Measurements from ENCODE around the gene RPL19.

RPL19 gene

GRCh38 chr17:39208893-39209292 lies 8.8 kb downstream of the RPL19 start:
- H3K9ac ChIP-seq (ENCODE audit: low read length in 5 of 5) = no peak overlapping the region
- no peak overlapping the region for H3K27ac ChIP-seq (ENCODE audit: low read depth, low read length)
- no peaks in the 10 kb centered on the region for H3K9me3 ChIP-seq (ENCODE audit: control insufficient read depth in 5 of 5, low read length in 5 of 5)
- peaks cover 2 to 35% (median 32%) of the 10 kb centered on the region in 5 donors for H3K4me1 ChIP-seq (ENCODE audit: control insufficient read depth in 5 of 5, insufficient read depth in 5 of 5, low read length in 5 of 5)
- H3K36me3 ChIP-seq (ENCODE audit: control insufficient read depth in 5 of 5, insufficient read depth in 5 of 5, low read length in 5 of 5) = peaks cover 7 to 17% (median 14%) of the 10 kb centered on the region in 5 donors
- H3K27me3 ChIP-seq (ENCODE audit: control insufficient read depth in 5 of 5, insufficient read depth in 4 of 5, low read length in 5 of 5) = peaks cover 0 to 23% (median 10%) of the 10 kb centered on the region in 5 donors
- peak overlapping the region in 1 of 5 donors; percentile 57 for H3K4me3 ChIP-seq (ENCODE audit: low read depth in 1 of 5, low read length in 5 of 5)

- Histone ChIP-seq H3K9ac (ENCODE audit: low read length in 5 of 5) (peak overlapping the region in 3 of 5 donors; percentile 23 to 45 (median 40)), H3K27me3 (ENCODE audit: control insufficient read depth in 5 of 5, insufficient read depth in 4 of 5, low read length in 5 of 5) (peaks cover 0 to 23% (median 13%) of the 10 kb centered on the region in 5 donors), H3K4me1 (ENCODE audit: control insufficient read depth in 5 of 5, insufficient read depth in 5 of 5, low read length in 5 of 5) (peaks cover 2 to 35% (median 32%) of the 10 kb centered on the region in 5 donors), H3K27ac (ENCODE audit: low read depth, low read length) (no peak overlapping the region), H3K4me3 (ENCODE audit: low read depth in 1 of 5, low read length in 5 of 5) (peak overlapping the region in 3 of 5 donors; percentile 44 to 57 (median 50)), H3K9me3 (ENCODE audit: control insufficient read depth in 5 of 5, low read length in 5 of 5) (no peaks in the 10 kb centered on the region), H3K36me3 (ENCODE audit: control insufficient read depth in 5 of 5, insufficient read depth in 5 of 5, low read length in 5 of 5) (peaks cover 3 to 11% (median 8%) of the 10 kb centered on the region in 5 donors)
Measured at GRCh38 chr17:39209317-39210092, 9.4 kb downstream of the RPL19 start.

- no peak overlapping the region for H3K27ac ChIP-seq (ENCODE audit: low read depth, low read length)
- peaks cover 2 to 35% (median 32%) of the 10 kb centered on the region in 5 donors for H3K4me1 ChIP-seq (ENCODE audit: control insufficient read depth in 5 of 5, insufficient read depth in 5 of 5, low read length in 5 of 5)
- H3K9ac ChIP-seq (ENCODE audit: low read length in 5 of 5) = peak overlapping the region in 2 of 5 donors; percentile 23 to 45
- H3K4me3 ChIP-seq (ENCODE audit: low read depth in 1 of 5, low read length in 5 of 5) = peak overlapping the region in 3 of 5 donors; percentile 44 to 57 (median 50)
- no peaks in the 10 kb centered on the region for H3K9me3 ChIP-seq (ENCODE audit: control insufficient read depth in 5 of 5, low read length in 5 of 5)
- H3K36me3 ChIP-seq (ENCODE audit: control insufficient read depth in 5 of 5, insufficient read depth in 5 of 5, low read length in 5 of 5) = peaks cover 1 to 6% (median 2%) of the 10 kb centered on the region in 5 donors
- H3K27me3 ChIP-seq (ENCODE audit: control insufficient read depth in 5 of 5, insufficient read depth in 4 of 5, low read length in 5 of 5) = peaks cover 0 to 23% (median 17%) of the 10 kb centered on the region in 5 donors
Measured at GRCh38 chr17:39210093-39210434, 10.0 kb downstream of the RPL19 start.

GRCh38 chr17:39212195-39212810 lies 12.2 kb downstream of the RPL19 start:
- peaks cover 0 to 32% (median 22%) of the 10 kb centered on the region in 5 donors for H3K27me3 ChIP-seq (ENCODE audit: control insufficient read depth in 5 of 5, insufficient read depth in 4 of 5, low read length in 5 of 5)
- H3K4me3 ChIP-seq (ENCODE audit: low read depth in 1 of 5, low read length in 5 of 5) = no peak overlapping the region
- no peaks in the 10 kb centered on the region for H3K9me3 ChIP-seq (ENCODE audit: control insufficient read depth in 5 of 5, low read length in 5 of 5)
- no peak overlapping the region for H3K9ac ChIP-seq (ENCODE audit: low read length in 5 of 5)
- peaks cover 2 to 35% (median 32%) of the 10 kb centered on the region in 5 donors for H3K4me1 ChIP-seq (ENCODE audit: control insufficient read depth in 5 of 5, insufficient read depth in 5 of 5, low read length in 5 of 5)
- no peak overlapping the region for H3K27ac ChIP-seq (ENCODE audit: low read depth, low read length)
- H3K36me3 ChIP-seq (ENCODE audit: control insufficient read depth in 5 of 5, insufficient read depth in 5 of 5, low read length in 5 of 5) = no peaks in the 10 kb centered on the region

- Histone ChIP-seq H3K9me3 (ENCODE audit: control insufficient read depth in 5 of 5, low read length in 5 of 5) (no peaks in the 10 kb centered on the region), H3K27ac (ENCODE audit: low read depth, low read length) (no peak overlapping the region), H3K4me1 (ENCODE audit: control insufficient read depth in 5 of 5, insufficient read depth in 5 of 5, low read length in 5 of 5) (peaks cover 2 to 35% (median 32%) of the 10 kb centered on the region in 5 donors), H3K4me3 (ENCODE audit: low read depth in 1 of 5, low read length in 5 of 5) (no peak overlapping the region), H3K27me3 (ENCODE audit: control insufficient read depth in 5 of 5, insufficient read depth in 4 of 5, low read length in 5 of 5) (peaks cover 0 to 32% (median 23%) of the 10 kb centered on the region in 5 donors), H3K36me3 (ENCODE audit: control insufficient read depth in 5 of 5, insufficient read depth in 5 of 5, low read length in 5 of 5) (no peaks in the 10 kb centered on the region), H3K9ac (ENCODE audit: low read length in 5 of 5) (no peak overlapping the region)
Measured at GRCh38 chr17:39212841-39213480, 12.9 kb downstream of the RPL19 start.

GRCh38 chr17:39213852-39214251 lies 13.8 kb downstream of the RPL19 start:
- no peaks in the 10 kb centered on the region for H3K36me3 ChIP-seq (ENCODE audit: control insufficient read depth in 5 of 5, insufficient read depth in 5 of 5, low read length in 5 of 5)
- H3K27ac ChIP-seq (ENCODE audit: low read depth, low read length) = no peak overlapping the region
- H3K4me1 ChIP-seq (ENCODE audit: control insufficient read depth in 5 of 5, insufficient read depth in 5 of 5, low read length in 5 of 5) = peaks cover 2 to 31% (median 28%) of the 10 kb centered on the region in 5 donors
- peaks cover 0 to 28% (median 22%) of the 10 kb centered on the region in 5 donors for H3K27me3 ChIP-seq (ENCODE audit: control insufficient read depth in 5 of 5, insufficient read depth in 4 of 5, low read length in 5 of 5)
- H3K4me3 ChIP-seq (ENCODE audit: low read depth in 1 of 5, low read length in 5 of 5) = no peak overlapping the region
- H3K9me3 ChIP-seq (ENCODE audit: control insufficient read depth in 5 of 5, low read length in 5 of 5) = no peaks in the 10 kb centered on the region
- H3K9ac ChIP-seq (ENCODE audit: low read length in 5 of 5) = no peak overlapping the region

- H3K9me3 ChIP-seq (ENCODE audit: control insufficient read depth in 5 of 5, low read length in 5 of 5) = no peaks in the 10 kb centered on the region
- peaks cover 0 to 27% (median 10%) of the 10 kb centered on the region in 5 donors for H3K27me3 ChIP-seq (ENCODE audit: control insufficient read depth in 5 of 5, insufficient read depth in 4 of 5, low read length in 5 of 5)
- H3K9ac ChIP-seq (ENCODE audit: low read length in 5 of 5) = no peak overlapping the region
- H3K4me3 ChIP-seq (ENCODE audit: low read depth in 1 of 5, low read length in 5 of 5) = no peak overlapping the region
- no peaks in the 10 kb centered on the region for H3K36me3 ChIP-seq (ENCODE audit: control insufficient read depth in 5 of 5, insufficient read depth in 5 of 5, low read length in 5 of 5)
- H3K4me1 ChIP-seq (ENCODE audit: control insufficient read depth in 5 of 5, insufficient read depth in 5 of 5, low read length in 5 of 5) = peaks cover 0 to 12% (median 3%) of the 10 kb centered on the region in 5 donors
- no peak overlapping the region for H3K27ac ChIP-seq (ENCODE audit: low read depth, low read length)
Measured at GRCh38 chr17:39217734-39218369, 17.8 kb downstream of the RPL19 start.

- Histone ChIP-seq H3K36me3 (ENCODE audit: control insufficient read depth in 5 of 5, insufficient read depth in 5 of 5, low read length in 5 of 5) (no peaks in the 10 kb centered on the region), H3K27me3 (ENCODE audit: control insufficient read depth in 5 of 5, insufficient read depth in 4 of 5, low read length in 5 of 5) (peaks cover 4 to 28% (median 20%) of the 10 kb centered on the region in 5 donors), H3K9me3 (ENCODE audit: control insufficient read depth in 5 of 5, low read length in 5 of 5) (no peaks in the 10 kb centered on the region), H3K27ac (ENCODE audit: low read depth, low read length) (no peak overlapping the region), H3K4me1 (ENCODE audit: control insufficient read depth in 5 of 5, insufficient read depth in 5 of 5, low read length in 5 of 5) (peaks cover 0 to 8% (median 0%) of the 10 kb centered on the region in 5 donors), H3K4me3 (ENCODE audit: low read depth in 1 of 5, low read length in 5 of 5) (no peak overlapping the region), H3K9ac (ENCODE audit: low read length in 5 of 5) (no peak overlapping the region)
Measured at GRCh38 chr17:39218906-39219305, 18.8 kb downstream of the RPL19 start.

- H3K9ac ChIP-seq (ENCODE audit: low read length in 5 of 5) = no peak overlapping the region
- H3K27ac ChIP-seq (ENCODE audit: low read depth, low read length) = no peak overlapping the region
Measured at GRCh38 chr17:39219647-39220154, 19.6 kb downstream of the RPL19 start.

More at GRCh38 chr17:39219647-39220154, 19.6 kb downstream of the RPL19 start:
- Histone ChIP-seq H3K4me3 (ENCODE audit: low read depth in 1 of 5, low read length in 5 of 5) (no peak overlapping the region), H3K27me3 (ENCODE audit: control insufficient read depth in 5 of 5, insufficient read depth in 4 of 5, low read length in 5 of 5) (peaks cover 6 to 27% (median 24%) of the 10 kb centered on the region in 5 donors), H3K4me1 (ENCODE audit: control insufficient read depth in 5 of 5, insufficient read depth in 5 of 5, low read length in 5 of 5) (peaks cover 0 to 13% (median 3%) of the 10 kb centered on the region in 5 donors), H3K9me3 (ENCODE audit: control insufficient read depth in 5 of 5, low read length in 5 of 5) (no peaks in the 10 kb centered on the region), H3K36me3 (ENCODE audit: control insufficient read depth in 5 of 5, insufficient read depth in 5 of 5, low read length in 5 of 5) (no peaks in the 10 kb centered on the region)

All from subcutaneous abdominal adipose tissue (tissue), 5 donors.